ENCODE results near the gene KMT5B.
A peak's percentile ranks its signal among the peaks of the same experiment; 100 is the strongest.

KMT5B gene

DNA sequence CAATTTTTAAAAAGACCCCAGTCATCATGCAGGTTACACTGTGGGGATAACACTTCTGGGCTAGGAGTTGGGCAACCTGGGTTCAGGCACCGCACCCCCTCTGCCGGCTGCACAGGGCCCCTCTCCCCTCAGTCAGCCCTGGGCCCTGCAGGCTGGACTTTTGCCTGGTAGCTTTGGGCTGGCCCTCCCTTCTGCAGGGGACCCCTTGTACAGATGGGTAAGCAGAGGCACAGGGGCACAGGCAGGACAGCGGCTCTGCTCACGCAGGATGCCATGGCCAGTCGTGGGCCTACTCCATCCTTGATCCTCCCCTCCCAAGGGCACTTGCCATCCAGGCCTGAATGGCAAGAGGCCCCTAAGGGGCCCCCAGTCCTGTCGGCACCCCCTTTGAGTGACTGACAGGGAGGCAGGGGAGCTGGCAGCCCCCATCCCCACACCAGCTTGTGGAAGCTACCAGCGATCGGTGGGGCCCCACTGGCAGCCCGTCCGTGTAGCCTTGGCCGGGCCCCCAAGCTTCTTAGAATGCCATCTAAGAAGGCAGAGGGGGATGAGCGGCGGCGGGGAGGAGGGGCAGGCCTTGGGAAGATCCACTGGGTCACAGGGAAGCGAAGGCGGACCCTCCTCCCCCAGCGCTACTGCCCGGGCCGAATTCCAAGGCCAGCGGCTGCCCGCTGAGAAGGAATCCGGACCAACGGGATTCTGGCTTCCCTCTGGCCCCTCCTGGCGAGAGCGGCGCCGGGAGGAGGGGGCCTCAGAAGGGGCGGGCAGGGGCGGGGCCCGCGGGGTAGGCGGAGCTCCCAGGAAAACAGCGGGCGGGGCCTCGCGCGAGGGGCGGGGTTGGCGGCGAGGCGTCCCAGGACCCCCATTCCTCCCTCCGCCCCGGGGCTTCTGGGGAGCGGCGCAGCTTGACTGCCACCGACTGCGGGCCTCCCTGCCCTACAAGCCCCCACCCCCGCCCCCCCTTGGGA lies 85.1 kb downstream of the KMT5B start:
- TF ChIP-seq JUND (IDR thresholded peaks at IDR 0.05; ENCODE audit: low read depth), result no peak

DNA sequence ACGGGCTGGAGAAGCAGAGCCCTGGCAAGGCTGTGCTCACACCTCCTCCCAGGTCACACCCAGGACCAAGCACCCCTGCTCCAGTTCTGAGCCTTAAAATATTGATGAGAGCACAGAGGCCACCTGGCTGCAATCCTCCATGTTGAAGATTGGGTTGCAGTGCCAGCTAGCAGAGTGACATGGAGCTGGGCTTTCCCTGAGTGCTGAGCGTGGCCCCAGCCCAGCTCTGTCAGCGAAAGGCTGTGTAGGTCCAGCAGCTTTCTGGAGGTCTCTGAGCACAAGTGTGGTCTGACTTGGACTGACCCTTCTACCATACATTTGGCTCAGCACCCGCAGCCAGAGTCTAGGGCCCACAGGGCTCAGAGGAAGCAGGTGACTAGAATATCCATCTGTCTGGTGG lies 87.9 kb downstream of the KMT5B start:
- no peak for DNase-seq (ENCODE audit: low read depth in 1 of 2, low spot score in 1 of 2)
- TF ChIP-seq JUND (IDR thresholded peaks at IDR 0.05; ENCODE audit: low read depth), result no peak
- in situ Hi-C loops (cut with HindIII; ENCODE audit: low pct_unique_long_range_greater_than_20kb, low sequenced_read_pairs), result no loop called here

More for the DNA sequence above, 85.1 kb downstream of the KMT5B start:
- in situ Hi-C loops (cut with HindIII; ENCODE audit: low pct_unique_long_range_greater_than_20kb, low sequenced_read_pairs), result no loop called here
- DNase-seq (ENCODE audit: low read depth in 1 of 2, low spot score in 1 of 2), result peak; percentile 80 to 98

- peak; percentile 47 to 94 for DNase-seq (ENCODE audit: low read depth in 1 of 2, low spot score in 1 of 2)
- TF ChIP-seq JUND (IDR thresholded peaks at IDR 0.05; ENCODE audit: low read depth), result no peak
- in situ Hi-C loops (cut with HindIII; ENCODE audit: low pct_unique_long_range_greater_than_20kb, low sequenced_read_pairs), result no loop called here
Measured at GRCh38 chr11:68122936-68123539, 90.1 kb downstream of the KMT5B start.

DNA sequence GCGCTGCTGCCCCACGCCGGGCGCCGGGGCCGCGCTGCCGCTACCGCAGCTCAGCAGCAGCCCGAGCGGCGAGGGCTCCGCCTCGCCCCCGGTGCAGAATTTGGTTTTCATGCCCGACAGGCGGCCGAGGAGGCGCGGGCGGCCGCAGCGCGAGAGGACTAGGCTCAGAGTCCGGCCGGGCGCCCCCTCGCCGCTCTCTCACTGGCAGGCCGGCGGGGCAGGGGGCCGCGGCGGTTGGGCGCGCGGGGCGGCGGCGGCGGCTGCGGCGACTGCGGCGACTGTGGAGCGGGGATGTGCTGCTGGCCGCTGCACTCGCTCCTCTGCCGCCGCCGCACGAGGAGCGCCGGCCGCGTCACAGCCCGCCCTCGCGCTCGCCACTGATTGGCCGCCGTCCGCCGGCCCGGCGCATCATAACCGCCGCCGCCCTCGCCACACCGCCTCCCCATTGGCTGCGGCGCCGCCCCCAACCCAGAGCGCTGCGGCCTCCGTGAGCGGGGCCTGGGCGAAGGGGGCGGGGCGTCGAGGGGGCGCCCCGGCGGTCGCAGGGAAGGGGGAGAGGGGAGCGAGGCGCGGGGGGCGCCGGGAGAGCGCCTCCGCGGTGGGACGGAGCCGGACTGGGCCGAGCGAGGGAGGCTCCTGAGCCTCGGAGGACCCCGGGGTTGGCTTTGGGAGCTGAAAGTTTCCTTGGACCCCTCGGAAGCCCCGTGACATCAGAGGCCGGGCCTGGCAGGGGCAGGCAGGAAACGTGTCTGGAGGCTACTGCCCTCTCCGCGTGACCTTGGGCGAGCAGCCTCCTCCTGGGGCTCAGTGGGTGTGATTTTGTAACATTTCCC lies 91.8 kb downstream of the KMT5B start, which contains the start of gene CHKA:
CHKA (minus strand) TSS at position 322 of the 833 bp plus-strand sequence; CDS start at position 111, 211 bp downstream.
- no peak for TF ChIP-seq JUND (IDR thresholded peaks at IDR 0.05; ENCODE audit: low read depth)
- in situ Hi-C loops (cut with HindIII; ENCODE audit: low pct_unique_long_range_greater_than_20kb, low sequenced_read_pairs), result no loop called here
- DNase-seq (ENCODE audit: low read depth in 1 of 2, low spot score in 1 of 2), result peak; percentile 92 to 97

- peak in 1 of 2 experiments; percentile 54 for DNase-seq (ENCODE audit: low read depth in 1 of 2, low spot score in 1 of 2)
- in situ Hi-C loops (cut with HindIII; ENCODE audit: low pct_unique_long_range_greater_than_20kb, low sequenced_read_pairs), result no loop called here
- no peak for TF ChIP-seq JUND (IDR thresholded peaks at IDR 0.05; ENCODE audit: low read depth)
Measured at GRCh38 chr11:68120273-68121066, 92.6 kb downstream of the KMT5B start.

DNA sequence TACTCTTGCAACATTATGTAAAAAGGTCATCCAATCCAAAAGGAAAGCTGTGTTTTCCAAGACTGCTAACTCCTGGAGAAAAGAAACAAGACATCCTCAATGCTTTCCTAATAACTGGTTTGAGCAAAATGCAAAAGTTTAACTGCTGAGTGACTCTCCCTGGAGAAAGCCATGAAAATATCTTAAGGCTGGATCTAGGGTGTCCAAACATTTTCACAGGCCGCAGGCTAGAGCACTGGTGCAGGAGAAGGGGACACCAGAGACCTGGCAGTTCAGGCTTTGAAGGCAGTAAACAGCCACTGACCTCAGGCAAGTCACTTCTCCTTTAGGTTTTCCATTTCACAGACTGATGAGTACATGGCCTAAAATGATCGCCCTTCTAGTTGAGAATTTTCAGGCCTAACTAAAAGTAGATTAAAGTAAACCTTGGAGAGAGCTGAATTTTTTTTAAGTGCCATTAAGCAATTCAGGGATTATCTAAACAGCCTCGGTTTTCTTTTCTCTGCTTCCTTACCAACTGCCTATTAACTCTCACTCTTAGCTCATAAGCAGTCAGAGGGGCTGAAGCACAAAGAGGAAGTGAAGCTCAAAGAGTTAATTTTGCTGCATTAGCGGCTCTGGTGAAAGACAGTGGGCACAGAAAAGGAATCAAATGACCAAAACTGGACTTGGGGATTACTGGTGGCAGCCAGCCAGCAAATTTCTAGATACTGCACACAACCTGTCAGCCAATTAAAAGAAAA lies 94.2 kb downstream of the KMT5B start:
- in situ Hi-C loops (cut with HindIII; ENCODE audit: low pct_unique_long_range_greater_than_20kb, low sequenced_read_pairs), result no loop called here
- TF ChIP-seq JUND (IDR thresholded peaks at IDR 0.05; ENCODE audit: low read depth), result no peak
- peak in 1 of 2 experiments; percentile 70 for DNase-seq (ENCODE audit: low read depth in 1 of 2, low spot score in 1 of 2)

DNA sequence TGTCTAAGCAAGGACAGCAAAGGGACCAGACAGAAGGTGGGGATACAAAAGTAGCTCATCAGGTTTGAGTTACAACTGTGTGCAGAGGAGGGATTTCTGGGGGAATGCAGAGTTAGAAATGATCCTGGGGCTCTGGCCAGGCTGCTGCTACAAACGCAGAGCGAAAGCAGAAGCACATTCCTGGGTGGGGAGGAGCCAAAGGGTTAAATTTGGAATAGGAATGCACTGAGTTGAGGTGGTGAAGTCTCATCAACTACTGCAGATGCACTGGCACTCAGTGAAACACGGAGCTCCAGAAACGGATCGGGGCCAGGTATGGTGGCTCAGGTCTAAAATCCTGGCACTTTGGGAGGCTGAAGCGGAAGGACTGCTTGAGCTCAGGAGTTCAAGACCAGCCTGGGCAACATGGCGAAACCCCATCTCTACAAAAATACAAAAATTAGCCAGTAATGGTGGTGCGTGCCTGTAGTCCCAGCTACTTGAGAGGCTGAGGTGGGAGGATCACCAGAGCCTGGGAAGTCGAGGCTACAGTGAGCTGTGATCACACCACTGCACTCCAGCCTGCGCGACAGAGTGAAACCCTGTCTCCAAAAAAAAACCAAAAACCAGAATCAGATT lies 95.1 kb downstream of the KMT5B start:
- TF ChIP-seq JUND (IDR thresholded peaks at IDR 0.05; ENCODE audit: low read depth), result no peak
- in situ Hi-C loops (cut with HindIII; ENCODE audit: low pct_unique_long_range_greater_than_20kb, low sequenced_read_pairs), result no loop called here
- DNase-seq (ENCODE audit: low read depth in 1 of 2, low spot score in 1 of 2), result peak in 1 of 2 experiments; percentile 62

DNA sequence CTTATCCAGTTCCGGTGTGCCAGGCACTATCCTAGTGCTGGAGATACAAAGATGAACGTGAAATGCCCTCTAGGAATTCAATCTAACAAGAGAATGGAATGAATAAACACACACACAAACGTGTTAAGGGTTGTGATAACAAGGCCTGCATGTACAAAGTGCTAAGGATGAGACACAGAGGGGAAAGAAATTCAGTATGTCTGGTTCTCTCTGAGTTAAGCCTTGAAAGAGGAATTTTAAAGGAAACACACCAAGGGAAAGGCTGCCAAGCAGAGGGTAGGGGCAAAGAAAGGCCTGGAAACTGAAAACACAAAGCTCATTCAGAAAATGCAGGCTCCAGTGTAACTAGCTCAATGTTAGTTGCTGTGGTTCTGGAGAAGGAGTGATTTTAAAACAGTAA lies 96.1 kb downstream of the KMT5B start:
- no peak for DNase-seq (ENCODE audit: low read depth in 1 of 2, low spot score in 1 of 2)
- TF ChIP-seq JUND (IDR thresholded peaks at IDR 0.05; ENCODE audit: low read depth), result no peak
- in situ Hi-C loops (cut with HindIII; ENCODE audit: low pct_unique_long_range_greater_than_20kb, low sequenced_read_pairs), result no loop called here

GRCh38 chr11:68116126-68116525 lies 97.0 kb downstream of the KMT5B start:
- no peak for DNase-seq (ENCODE audit: low read depth in 1 of 2, low spot score in 1 of 2)
- in situ Hi-C loops (cut with HindIII; ENCODE audit: low pct_unique_long_range_greater_than_20kb, low sequenced_read_pairs), result no loop called here
- no peak for TF ChIP-seq JUND (IDR thresholded peaks at IDR 0.05; ENCODE audit: low read depth)

GRCh38 chr11:68115285-68115684 lies 97.8 kb downstream of the KMT5B start:
- in situ Hi-C loops (cut with HindIII; ENCODE audit: low pct_unique_long_range_greater_than_20kb, low sequenced_read_pairs), result no loop called here
- DNase-seq (ENCODE audit: low read depth in 1 of 2, low spot score in 1 of 2), result no peak

GRCh38 chr11:68113986-68114385 lies 99.1 kb downstream of the KMT5B start:
- DNase-seq (ENCODE audit: low read depth in 1 of 2, low spot score in 1 of 2), result no peak
- no peak for TF ChIP-seq JUND (IDR thresholded peaks at IDR 0.05; ENCODE audit: low read depth)
- in situ Hi-C loops (cut with HindIII; ENCODE audit: low pct_unique_long_range_greater_than_20kb, low sequenced_read_pairs), result no loop called here

More at GRCh38 chr11:68115285-68115684, 97.8 kb downstream of the KMT5B start:
- TF ChIP-seq JUND (IDR thresholded peaks at IDR 0.05; ENCODE audit: low read depth), result no peak
